Measurements from ENCODE around the gene FMN1. TPM values are rescaled to one million over a fixed set of nuclear protein-coding genes. Genes with fewer than 3 reads are reported as not detected.

The FMN1 gene
- total and polyA plus RNA-seq, 7 donors, result 0.21 to 20.0 (median 2.5) TPM

GRCh38 chr15:32904448-32904847 is 290.1 kb downstream of the FMN1 start:
- H3K36me3 ChIP-seq (ENCODE audit: insufficient read depth in 1 of 2, low read depth in 1 of 2), result no peaks in the 10 kb centered on the region

GRCh38 chr15:32903591-32904290 is 290.8 kb downstream of the FMN1 start:
- 64 to 86% (median 78%) methylated on average over 10 of the region's 10 CpGs for WGBS, 3 donors
- Histone ChIP-seq H3K27ac (no peak overlapping the region), H3K36me3 (ENCODE audit: insufficient read depth in 1 of 2, low read depth in 1 of 2) (no peaks in the 10 kb centered on the region), H3K27me3 (ENCODE audit: insufficient read depth in 3 of 3, low read length in 2 of 3) (no peaks in the 10 kb centered on the region), H3K4me1 (no peaks in the 10 kb centered on the region), H3K9me3 (no peaks in the 10 kb centered on the region), H3K4me3 (no peak overlapping the region)
- TF ChIP-seq CTCF (IDR thresholded peaks at IDR 0.05), result no peak
- intact Hi-C loops (cut with DNase I), result no loop called here
- DNase-seq (no peak), ATAC-seq (no peak)

More at GRCh38 chr15:32904448-32904847, 290.1 kb downstream of the FMN1 start:
- no peaks in the 10 kb centered on the region for H3K9me3 ChIP-seq
- DNase-seq (no peak), ATAC-seq (no peak)
- no peaks in the 10 kb centered on the region for H3K4me1 ChIP-seq
- WGBS, 3 donors, result 91 to 94% (median 93%) methylated on average over 2 of the region's 2 CpGs
- no peak overlapping the region for H3K4me3 ChIP-seq
- no peak overlapping the region for H3K27ac ChIP-seq
- intact Hi-C loops (cut with DNase I), result no loop called here
- no peak for TF ChIP-seq CTCF (IDR thresholded peaks at IDR 0.05)
- H3K27me3 ChIP-seq (ENCODE audit: insufficient read depth in 3 of 3, low read length in 2 of 3), result no peaks in the 10 kb centered on the region

GRCh38 chr15:32901995-32902394 is 292.5 kb downstream of the FMN1 start:
- no peaks in the 10 kb centered on the region for H3K9me3 ChIP-seq
- WGBS, 3 donors, result 80 to 83% (median 81%) methylated on average over 3 of the region's 3 CpGs
- no peaks in the 10 kb centered on the region for H3K4me1 ChIP-seq
- no peaks in the 10 kb centered on the region for H3K36me3 ChIP-seq (ENCODE audit: insufficient read depth in 1 of 2, low read depth in 1 of 2)
- intact Hi-C loops (cut with DNase I), result no loop called here
- ATAC-seq, result no peak
- no peak overlapping the region for H3K4me3 ChIP-seq
- TF ChIP-seq CTCF (IDR thresholded peaks at IDR 0.05), result no peak
- DNase-seq, result no peak
- no peak overlapping the region for H3K27ac ChIP-seq
- H3K27me3 ChIP-seq (ENCODE audit: insufficient read depth in 3 of 3, low read length in 2 of 3), result no peaks in the 10 kb centered on the region

- Histone ChIP-seq H3K27me3 (ENCODE audit: insufficient read depth in 3 of 3, low read length in 2 of 3) (no peaks in the 10 kb centered on the region), H3K9me3 (no peaks in the 10 kb centered on the region), H3K27ac (no peak overlapping the region), H3K4me3 (no peak overlapping the region), H3K36me3 (ENCODE audit: insufficient read depth in 1 of 2, low read depth in 1 of 2) (no peaks in the 10 kb centered on the region), H3K4me1 (no peaks in the 10 kb centered on the region)
- no peak for TF ChIP-seq CTCF (IDR thresholded peaks at IDR 0.05)
- no peak for ATAC-seq
- 54 to 67% (median 56%) methylated on average over 2 of the region's 2 CpGs for WGBS, 3 donors
- DNase-seq, result no peak
- intact Hi-C loops (cut with DNase I), result no loop called here
Measured at GRCh38 chr15:32901192-32901591, 293.3 kb downstream of the FMN1 start.

- 57 to 60% (median 60%) methylated on average over 6 of the region's 6 CpGs for WGBS, 3 donors
Measured at GRCh38 chr15:32899126-32899596, 295.4 kb downstream of the FMN1 start.

More at GRCh38 chr15:32899126-32899596, 295.4 kb downstream of the FMN1 start:
- Histone ChIP-seq H3K4me3 (no peak overlapping the region), H3K4me1 (no peaks in the 10 kb centered on the region), H3K9me3 (no peaks in the 10 kb centered on the region), H3K27ac (no peak overlapping the region), H3K36me3 (ENCODE audit: insufficient read depth in 1 of 2, low read depth in 1 of 2) (no peaks in the 10 kb centered on the region), H3K27me3 (ENCODE audit: insufficient read depth in 3 of 3, low read length in 2 of 3) (no peaks in the 10 kb centered on the region)
- intact Hi-C loops (cut with DNase I), result no loop called here
- ATAC-seq, result no peak
- no peak for TF ChIP-seq CTCF (IDR thresholded peaks at IDR 0.05)
- no peak for DNase-seq

Measured in psoas muscle (tissue), 8 donors.